H1 (cell line): ENCODE measurements around the gene MLPH. TPM values are rescaled to one million over a fixed set of nuclear protein-coding genes. Genes with fewer than 3 reads are reported as not detected.

Experiments used
- CTCF ChIA-PET: fragments of 300-600 bp; sonication (Branson Sonifier 250); formaldehyde crosslinking; loops from one replicate; lab custom pipeline; 2021; ENCODE audit not compliant: partially characterized antibody; lab: Charles Lee
- POLR2A ChIA-PET: fragments of 300-600 bp; sonication (Branson Sonifier 250); formaldehyde crosslinking; loops from one replicate; lab custom pipeline; 2021; ENCODE audit warnings: inconsistent platforms; ENCODE audit not compliant: partially characterized antibody; lab: Charles Lee
- DNase-seq, 2 experiments: peaks; one replicate each; pipeline versions ENCODE4 v3.0.0 to v3.0.0-alpha.2; 2010 to 2022; ENCODE audit warnings: low spot score in 2 of 2, low read depth in 1 of 2, mixed read lengths in 1 of 2
- FAIRE-seq: peaks from 2 replicates; lab custom pipeline; 2011; peaks lifted over from hg19 to GRCh38; lab: Jason Lieb, UNC
- H2AFZ ChIP-seq: 2 replicates; pipeline ENCODE4 v1.8.1; 2012; ENCODE audit warnings: low read length, inconsistent platforms
- H2AK5ac ChIP-seq: 2 replicates; pipeline ENCODE4 v1.6.1; 2013; ENCODE audit warnings: low read depth, low read length
- H2BK120ac ChIP-seq: replicated peaks from 2 replicates; pipeline ENCODE3; 2013; ENCODE audit warnings: low read depth, low read length, inconsistent platforms
- H2BK12ac ChIP-seq: 2 replicates; pipeline ENCODE4 v1.6.1; 2013; ENCODE audit warnings: low read depth, low read length
- H2BK15ac ChIP-seq: 2 replicates; pipeline ENCODE4 v1.6.1; 2013; ENCODE audit warnings: low read length
- H2BK20ac ChIP-seq: 2 replicates; pipeline ENCODE4 v1.6.1; 2013; ENCODE audit warnings: low read length
- H2BK5ac ChIP-seq: 2 replicates; pipeline ENCODE4 v1.6.1; 2013; ENCODE audit warnings: low read depth, low read length
- H3K14ac ChIP-seq: 2 replicates; pipeline ENCODE4 v1.6.1; 2013; ENCODE audit warnings: inconsistent platforms; ENCODE audit not compliant: insufficient read length
- H3K18ac ChIP-seq: 2 replicates; pipeline ENCODE4 v1.6.1; 2013; ENCODE audit warnings: low read length; ENCODE audit errors: extremely low read depth
- H3K23ac ChIP-seq: 2 replicates; pipeline ENCODE4 v1.6.1; 2013; ENCODE audit warnings: inconsistent platforms; ENCODE audit not compliant: insufficient read length
- H3K23me2 ChIP-seq: 2 replicates; pipeline ENCODE4 v1.6.1; 2013; ENCODE audit warnings: low read depth, low read length
- H3K27ac ChIP-seq: 2 replicates; pipeline ENCODE4 v1.6.1; 2011; ENCODE audit warnings: low read depth, low read length, inconsistent platforms
- H3K27me3 ChIP-seq, 4 experiments: replicated peaks in 1 of 4; 1 replicate in 1 of 4; 2 replicates in 3 of 4; pipeline versions ENCODE4 v1.6.1 to v1.8.1; 2011 to 2013; ENCODE audit warnings: low read length in 3 of 4, mild to moderate bottlenecking in 3 of 4, inconsistent platforms in 2 of 4, mixed read lengths in 2 of 4, moderate library complexity in 1 of 4; ENCODE audit not compliant: control insufficient read depth in 3 of 4, insufficient read depth in 3 of 4; ENCODE audit errors: extremely low read depth in 1 of 4
- H3K36me3 ChIP-seq, 4 experiments: 2 replicates each; pipeline versions ENCODE4 v1.6.1 to v1.8.1; 2011 to 2013; ENCODE audit warnings: mild to moderate bottlenecking in 4 of 4, low read length in 3 of 4, moderate library complexity in 2 of 4, control low read depth in 1 of 4, inconsistent platforms in 1 of 4; ENCODE audit not compliant: insufficient read depth in 4 of 4, control insufficient read depth in 2 of 4
- H3K4ac ChIP-seq: replicated peaks from 2 replicates; pipeline ENCODE3; 2013; ENCODE audit warnings: low read length, low read depth, mixed read lengths, inconsistent platforms; ENCODE audit not compliant: insufficient read length
- H3K4me1 ChIP-seq, 4 experiments: replicated peaks in 1 of 4; 1 replicate in 1 of 4; 2 replicates in 3 of 4; pipeline versions ENCODE4 v1.6.1 to v1.8.1; 2011 to 2013; ENCODE audit warnings: low read length in 3 of 4, inconsistent platforms in 2 of 4, mixed read lengths in 1 of 4; ENCODE audit not compliant: insufficient read depth in 4 of 4, control insufficient read depth in 3 of 4
- H3K4me2 ChIP-seq, 2 experiments: 2 replicates each; pipeline versions ENCODE4 v1.6.1 to v1.8.1; 2011 to 2013; ENCODE audit warnings: low read depth in 2 of 2, low read length in 2 of 2, control low read depth in 1 of 2, inconsistent platforms in 1 of 2, mild to moderate bottlenecking in 1 of 2; ENCODE audit not compliant: insufficient read depth in 1 of 2
- H3K4me3 ChIP-seq, 4 experiments: fragments of 200-600, 300-600 bp in 1 of 4; sonication (generic), shearing (Covaris generic), sonication (Bioruptor Twin) in 1 of 4; 2 replicates each; pipeline versions ENCODE4 v1.5.1 to v1.8.1; 2011 to 2016; ENCODE audit warnings: low read length in 4 of 4, low read depth in 3 of 4, control low read depth in 2 of 4, inconsistent platforms in 2 of 4, mild to moderate bottlenecking in 2 of 4, mixed read lengths in 1 of 4, moderate library complexity in 1 of 4; ENCODE audit not compliant: insufficient read depth in 2 of 4; ENCODE audit errors: extremely low read depth in 1 of 4
- H3K56ac ChIP-seq: replicated peaks from 2 replicates; pipeline ENCODE3; 2013; ENCODE audit warnings: low read depth, mild to moderate bottlenecking, mixed read lengths, low read length, inconsistent platforms; ENCODE audit not compliant: insufficient read length
- H3K79me1 ChIP-seq: 2 replicates; pipeline ENCODE4 v1.6.1; 2013; ENCODE audit warnings: low read depth, low read length, control low read depth
- H3K79me2 ChIP-seq, 2 experiments: 2 replicates each; pipeline versions ENCODE4 v1.6.1 to v1.8.1; 2012 to 2013; ENCODE audit warnings: low read length in 2 of 2, mild to moderate bottlenecking in 2 of 2, inconsistent platforms in 1 of 2; ENCODE audit not compliant: insufficient read depth in 2 of 2, control insufficient read depth in 1 of 2
- H3K9ac ChIP-seq, 4 experiments: replicated peaks in 1 of 4; 1 replicate in 1 of 4; 2 replicates in 3 of 4; pipeline versions ENCODE4 v1.6.1 to v1.8.1; 2011 to 2013; ENCODE audit warnings: low read depth in 3 of 4, low read length in 3 of 4, control low read depth in 2 of 4, mild to moderate bottlenecking in 2 of 4, moderate library complexity in 2 of 4, inconsistent platforms in 1 of 4; ENCODE audit errors: extremely low read depth in 1 of 4
- H3K9me3 ChIP-seq, 2 experiments: 2 replicates each; pipeline versions ENCODE4 v1.6.1 to v1.8.1; 2012 to 2013; ENCODE audit warnings: mild to moderate bottlenecking in 2 of 2, moderate library complexity in 2 of 2, control low read depth in 1 of 2, inconsistent platforms in 1 of 2, low read depth in 1 of 2, low read length in 1 of 2, mixed read lengths in 1 of 2; ENCODE audit not compliant: insufficient read depth in 2 of 2
- H4K20me1 ChIP-seq, 2 experiments: replicated peaks in 1 of 2; 2 replicates each; pipeline versions ENCODE3 to v1.8.1; 2011 to 2013; ENCODE audit warnings: inconsistent platforms in 2 of 2, low read length in 2 of 2, mild to moderate bottlenecking in 1 of 2; ENCODE audit not compliant: insufficient read depth in 2 of 2, control insufficient read depth in 1 of 2
- H4K5ac ChIP-seq: 2 replicates; pipeline ENCODE4 v1.6.1; 2013; ENCODE audit warnings: low read length, low read depth, mixed read lengths, inconsistent platforms; ENCODE audit not compliant: insufficient read length
- H4K8ac ChIP-seq: 2 replicates; pipeline ENCODE4 v1.8.0; 2013; ENCODE audit warnings: mild to moderate bottlenecking, moderate library complexity, low read length, inconsistent platforms; ENCODE audit not compliant: insufficient read depth; ENCODE audit errors: extremely low read depth
- H4K91ac ChIP-seq: replicated peaks from 2 replicates; pipeline ENCODE3; 2013; ENCODE audit warnings: low read length, mixed read lengths, inconsistent platforms; ENCODE audit not compliant: insufficient read length
- CEBPB ChIP-seq: IDR thresholded peaks from 2 replicates; pipeline ENCODE4 v1.6.1; 2012; ENCODE audit warnings: low read depth, low read length
- CHD2 ChIP-seq: IDR thresholded peaks from 2 replicates; pipeline ENCODE4 v1.6.1; 2012; ENCODE audit warnings: low read length, improper control_type of control experiment
- KDM5A ChIP-seq: fragments of 200-600 bp; IDR thresholded peaks from 2 replicates; pipeline ENCODE4 v1.7.1; 2012; ENCODE audit warnings: mild to moderate bottlenecking, low read length, inconsistent platforms, mixed read lengths
- SP4 ChIP-seq: IDR thresholded peaks from 2 replicates; pipeline ENCODE4 v1.6.1; 2012; ENCODE audit warnings: low read length, inconsistent platforms
- ZNF274 ChIP-seq: IDR thresholded peaks from 2 replicates; pipeline ENCODE4 v1.7.0; 2012; ENCODE audit warnings: low read length, borderline replicate concordance; ENCODE audit errors: extremely low read depth
- WGBS, 2 experiments: shearing (Covaris generic) in 1 of 2; methylation state at CpG; one replicate each; pipeline versions ENCODE4 v1.1.6 to v1.1.7; 2013 to 2015; ENCODE audit warnings: low lambda C conversion rate in 2 of 2, mixed read lengths in 2 of 2, inconsistent platforms in 1 of 2, low coverage in 1 of 2, missing lambda C conversion rate in 1 of 2; ENCODE audit not compliant: insufficient replicate concordance in 2 of 2, insufficient coverage in 1 of 2, insufficient read length in 1 of 2; ENCODE audit errors: extremely low coverage in 1 of 2, missing lambda C conversion rate in 1 of 2; 5-methylcytosine and 5-hydroxymethylcytosine counted together
- polyA plus RNA-seq, 7 experiments: library from polyadenylated mRNA; depleted of rRNA in 3 of 7; stranded (reverse) in 5 of 7; unstranded in 2 of 7; fragments of >200 nt in 5 of 7; fragments of 200-250 nt in 2 of 7; gene quantifications; 1 replicate in 5 of 7; 2 replicates in 1 of 7; 4 replicates in 1 of 7; pipeline versions ENCODE4 v1.2.1 to v1.2.3, GENCODE V29; 2011 to 2013; ENCODE audit warnings: missing spikeins in 2 of 7, mixed read lengths in 2 of 7
- total RNA-seq: library from RNA; stranded (reverse); fragmentation: NEBNext Ultra II Directional; extraction: Animal tissue kit (Norgen Biotek cat#: 25700); gene quantifications from 2 replicates; pipeline ENCODE4 v1.2.1, GENCODE V29; 2021

MLPH gene
- total and polyA plus RNA-seq, 2 of the 8 experiments (the other 6 are each of a cell fraction or from before 2014, with no cell fraction given), result 12.7 to 17.0 TPM

DNA sequence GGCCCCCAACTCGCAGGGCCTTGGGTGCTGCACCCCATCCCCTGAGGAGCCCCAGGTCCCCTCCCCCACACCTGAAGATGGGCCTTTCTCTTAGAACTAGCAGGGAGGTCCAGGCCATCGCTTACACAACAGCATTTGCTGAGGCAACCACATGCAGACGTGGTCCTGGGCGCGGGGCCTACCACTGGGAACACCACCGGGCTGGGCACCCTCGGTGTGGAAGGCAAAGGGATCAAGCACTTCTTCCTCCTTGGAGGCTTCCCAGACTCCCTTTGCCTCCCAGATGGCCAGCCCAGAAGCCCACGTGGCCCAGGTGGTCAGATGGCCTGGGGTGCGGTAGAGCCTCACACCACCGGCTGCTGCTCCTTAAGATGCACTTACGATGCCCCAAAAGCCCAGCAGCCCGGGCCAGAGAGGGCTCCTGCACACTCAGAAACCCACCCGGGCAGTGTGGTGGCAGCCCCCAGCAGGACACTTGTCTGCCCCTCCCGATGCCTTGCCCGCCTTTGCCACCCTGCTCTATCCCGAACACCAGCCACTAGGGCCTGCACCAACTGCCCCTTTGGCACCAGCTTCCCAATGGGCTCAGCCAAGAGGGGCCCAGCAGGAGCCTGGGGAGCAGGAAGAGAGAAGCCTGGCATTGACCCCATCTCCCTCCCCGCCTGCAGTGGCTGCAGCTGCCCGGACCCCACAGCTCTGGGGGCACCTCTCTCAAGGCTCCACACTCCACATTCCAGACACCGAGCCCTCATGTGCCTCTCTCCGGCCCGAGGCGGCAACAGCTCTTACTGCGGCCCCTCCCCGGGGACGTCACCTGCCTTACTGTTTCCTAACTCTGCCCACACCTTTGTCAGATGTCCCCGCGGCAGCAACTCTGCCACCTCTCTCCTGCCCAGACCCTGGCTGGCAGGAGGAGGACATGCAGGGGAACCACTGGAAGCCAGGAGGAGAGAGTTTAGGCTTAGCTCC is 13.9 kb upstream of the MLPH start:
- Histone ChIP-seq H3K36me3 (no peaks in the 10 kb centered on the region), H2BK5ac (no peak overlapping the region), H3K23ac (no peak overlapping the region), H3K9ac (no peak overlapping the region), H3K9me3 (no peaks in the 10 kb centered on the region), H2BK20ac (no peak overlapping the region), H2AK5ac (no peak overlapping the region), H2AFZ (no peak overlapping the region), H3K79me2 (no peaks in the 10 kb centered on the region), H3K27ac (no peak overlapping the region), H3K4me1 (peaks cover 0 to 13% (median 7%) of the 10 kb centered on the region in 4 experiments; a peak in 4 of 7 replicates), H3K79me1 (no peaks in the 10 kb centered on the region), H2BK120ac (no peak overlapping the region), H3K4me2 (no peak overlapping the region), H2BK12ac (0 out of 2 replicates have a peak overlapping the region, but pooled peaks have one; percentile 88), H3K4me3 (no peak overlapping the region), H3K56ac (no peak overlapping the region), H4K5ac (no peak overlapping the region), H4K91ac (no peak overlapping the region), H3K23me2 (peaks cover 3% of the 10 kb centered on the region; the same call in 1 of the 2 replicates), H3K14ac (no peak overlapping the region), H3K4ac (no peak overlapping the region), H4K8ac (peak overlapping the region; percentile 51), H4K20me1 (no peaks in the 10 kb centered on the region), H3K27me3 (peaks cover 0 to 6% (median 4%) of the 10 kb centered on the region in 4 experiments; a peak in 3 of 7 replicates), H3K18ac (no peak overlapping the region), H2BK15ac (0 out of 2 replicates have a peak overlapping the region, but pooled peaks have one; percentile 67)
- 92% methylated on average over 26 of the region's 27 CpGs; no CpG with 5 or more reads in 1 of the 2 experiments for WGBS, 2 experiments
- no peak for DNase-seq
- ChIA-PET CTCF (interaction anchor here (0.8 to 3.7 kb wide), 8 partner anchors 7 to 296 kb away, joined by 3 to 48 read pairs (median 5); partner anchors contain the start of gene MLPH), POLR2A (no interaction called here)
- no peak for FAIRE-seq
- TF ChIP-seq KDM5A, result no peak
- TF ChIP-seq ZNF274, result no peak
- TF ChIP-seq CHD2, result no peak
- no peak for TF ChIP-seq CEBPB
- no peak for TF ChIP-seq SP4
